Coronary artery (tissue), 2 donors: ENCODE measurements around the gene PHOSPHO2.
A peak's percentile ranks its signal among the peaks of the same experiment; 100 is the strongest.

Experiments
- DNase-seq: peaks from one replicate; pipeline ENCODE4 v3.0.0-alpha.2; 2017; ENCODE audit warnings: low spot score
- H3K27ac ChIP-seq, 2 donors: fragments of 200-600 bp; sonication (generic); one replicate each; pipeline ENCODE4 v1.5.1; 2016 to 2019
- H3K4me3 ChIP-seq: fragments of 200-600 bp; sonication (generic); 2 replicates; pipeline ENCODE4 v1.5.1; 2016; ENCODE audit warnings: mild to moderate bottlenecking, moderate library complexity
- CTCF ChIP-seq: fragments of 200-600 bp; sonication (generic); IDR thresholded peaks from one replicate; pipeline ENCODE4 v1.5.1; 2019; ENCODE audit warnings: antibody characterized with exemption

PHOSPHO2 gene

GRCh38 chr2:169732075-169732474 lies 37.8 kb downstream of the PHOSPHO2 start:
- H3K27ac ChIP-seq: no peak overlapping the region
- TF ChIP-seq CTCF: no peak
- no peak for DNase-seq
- H3K4me3 ChIP-seq: no peak overlapping the region

GRCh38 chr2:169732583-169733358 lies 38.5 kb downstream of the PHOSPHO2 start:
- no peak for TF ChIP-seq CTCF
- Histone ChIP-seq H3K27ac (peak overlapping the region; percentile 61 to 72), H3K4me3 (peak overlapping the region; percentile 85)
- no peak for DNase-seq

DNA sequence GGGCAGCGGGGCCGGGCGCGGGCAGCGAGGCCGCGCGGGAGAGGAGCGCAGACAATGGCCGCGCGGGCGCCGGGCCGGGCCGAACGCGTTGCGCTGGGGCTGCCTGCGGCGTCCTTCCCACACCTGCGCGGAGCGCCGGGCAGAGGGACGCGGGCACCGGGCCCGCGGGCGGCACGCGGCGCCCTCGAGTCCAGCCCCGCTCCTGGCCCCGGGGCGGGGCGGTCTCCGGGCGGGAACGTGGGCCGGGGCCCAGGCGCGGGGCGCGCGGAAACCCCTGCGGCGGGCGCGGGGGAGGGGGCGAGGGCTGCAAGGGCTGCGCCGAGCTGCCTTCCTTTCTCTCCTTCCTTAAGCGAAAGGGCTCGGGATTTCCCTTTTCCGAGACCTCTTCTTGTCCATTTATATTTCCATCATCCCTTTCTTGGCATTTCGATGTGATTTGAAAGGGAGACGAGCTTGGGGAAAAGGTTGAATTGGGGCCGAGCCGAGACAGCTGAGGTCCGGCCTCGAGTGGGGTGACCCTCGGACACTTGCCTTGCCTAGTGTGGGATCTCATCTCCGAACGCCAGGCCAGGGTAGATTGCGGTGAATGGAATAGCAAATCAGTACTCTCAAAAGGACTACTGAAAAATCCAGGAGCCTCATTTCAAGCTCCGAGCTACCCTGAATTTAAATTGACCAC lies 40.0 kb downstream of the PHOSPHO2 start:
- no peak for TF ChIP-seq CTCF
- DNase-seq: no peak
- Histone ChIP-seq H3K27ac (peak overlapping the region in 1 of 2 donors; percentile 72), H3K4me3 (peak overlapping the region; percentile 85)

- H3K27ac ChIP-seq: no peak overlapping the region
- H3K4me3 ChIP-seq: peak overlapping the region; percentile 54
- DNase-seq: no peak
- TF ChIP-seq CTCF: no peak
These were observed 41.4 kb downstream of the PHOSPHO2 start for GRCh38 chr2:169735623-169736022.

- DNase-seq: no peak
- Histone ChIP-seq H3K27ac (no peak overlapping the region), H3K4me3 (peak overlapping the region; percentile 54)
- TF ChIP-seq CTCF: no peak
These were observed 42.6 kb downstream of the PHOSPHO2 start for GRCh38 chr2:169736902-169737301.

- Histone ChIP-seq H3K4me3 (no peak overlapping the region), H3K27ac (no peak overlapping the region)
- DNase-seq: no peak
- TF ChIP-seq CTCF: no peak
These were observed 44.4 kb downstream of the PHOSPHO2 start for GRCh38 chr2:169738566-169739229.
